WTC11 (cell line): Measurements from ENCODE around the gene TBC1D4. TPM values are rescaled to one million over a fixed set of nuclear protein-coding genes. Genes with fewer than 3 reads are reported as not detected.

Source experiments
- ATAC-seq: fragments of 200-7000 bp; cut with Tn5 transposase; 2 replicates; pipeline ENCODE4 v1.10.0; 2021; ENCODE audit warnings: mild to moderate bottlenecking, moderate library complexity
- CTCF ChIA-PET: fragments of 300-600 bp; sonication (Branson Sonifier 250); formaldehyde crosslinking; loops from one replicate; lab custom pipeline; 2021; ENCODE audit warnings: antibody characterized with exemption; lab: Charles Lee
- POLR2A ChIA-PET: fragments of 350-600 bp; sonication (Branson Sonifier 250); formaldehyde crosslinking; loops from one replicate; lab custom pipeline; 2021; ENCODE audit warnings: antibody characterized with exemption; lab: Charles Lee
- DNase-seq: peaks from one replicate; pipeline ENCODE4 v3.0.0; 2021; ENCODE audit warnings: low spot score
- H3K27ac Mint-ChIP-seq: 2 replicates; pipeline ENCODE4 v1.8.0; 2021; ENCODE audit warnings: mixed read lengths
- H3K27me3 Mint-ChIP-seq: 2 replicates; pipeline ENCODE4 v1.8.0; 2021; ENCODE audit warnings: low read depth, mild to moderate bottlenecking, moderate library complexity, mixed read lengths
- H3K36me3 Mint-ChIP-seq: 2 replicates; pipeline ENCODE4 v1.8.0; 2021; ENCODE audit warnings: mixed read lengths
- H3K4me1 Mint-ChIP-seq: 2 replicates; pipeline ENCODE4 v1.8.0; 2022; ENCODE audit warnings: mixed read lengths
- H3K4me3 Mint-ChIP-seq: 2 replicates; pipeline ENCODE4 v1.8.0; 2021; ENCODE audit warnings: mild to moderate bottlenecking, moderate library complexity, mixed read lengths
- H3K9me3 Mint-ChIP-seq: 2 replicates; pipeline ENCODE4 v1.8.0; 2021; ENCODE audit warnings: mixed read lengths
- CREM ChIP-seq: sonication (generic); formaldehyde crosslinking; IDR thresholded peaks from 2 replicates; pipeline ENCODE4 v1.8.1; 2022; ENCODE audit warnings: mild to moderate bottlenecking, missing genetic modification reagents, moderate library complexity
- ELF4 ChIP-seq: sonication (generic); formaldehyde crosslinking; IDR thresholded peaks from 2 replicates; pipeline ENCODE4 v1.8.1; 2022; ENCODE audit warnings: low read depth, mild to moderate bottlenecking, moderate library complexity, missing genetic modification reagents
- FOXJ3 ChIP-seq: sonication (generic); formaldehyde crosslinking; IDR thresholded peaks from 2 replicates; pipeline ENCODE4 v1.9.0; 2021; ENCODE audit warnings: missing genetic modification reagents, mild to moderate bottlenecking, borderline replicate concordance
- FOXK1 ChIP-seq: sonication (generic); formaldehyde crosslinking; IDR thresholded peaks from 2 replicates; pipeline ENCODE4 v1.8.0; 2022; ENCODE audit warnings: mild to moderate bottlenecking, moderate library complexity, missing genetic modification reagents
- GABPB1 ChIP-seq: sonication (generic); formaldehyde crosslinking; IDR thresholded peaks from 2 replicates; pipeline ENCODE4 v1.8.1; 2023; ENCODE audit warnings: mild to moderate bottlenecking, missing genetic modification reagents
- JUN ChIP-seq: sonication (generic); formaldehyde crosslinking; IDR thresholded peaks from 2 replicates; pipeline ENCODE4 v1.8.0; 2023; ENCODE audit warnings: mild to moderate bottlenecking, missing genetic modification reagents
- NR3C1 ChIP-seq: sonication (generic); formaldehyde crosslinking; conservative IDR thresholded peaks from 2 replicates; pipeline ENCODE4 v1.8.1; 2023; ENCODE audit warnings: low read depth, mild to moderate bottlenecking, missing genetic modification reagents
- OVOL2 ChIP-seq: fragments of 250-450 bp; sonication (Bioruptor Pico); IDR thresholded peaks from 2 replicates; pipeline ENCODE4 v1.9.0; 2021; ENCODE audit warnings: mild to moderate bottlenecking, borderline replicate concordance
- SMAD4 ChIP-seq: sonication (generic); formaldehyde crosslinking; IDR thresholded peaks from 2 replicates; pipeline ENCODE4 v1.8.0; 2022; ENCODE audit warnings: mild to moderate bottlenecking, missing genetic modification reagents
- TEAD1 ChIP-seq: sonication (generic); formaldehyde crosslinking; IDR thresholded peaks from 2 replicates; pipeline ENCODE4 v1.8.0; 2022; ENCODE audit warnings: mild to moderate bottlenecking, missing genetic modification reagents
- TEAD4 ChIP-seq: sonication (generic); formaldehyde crosslinking; IDR thresholded peaks from 2 replicates; pipeline ENCODE4 v1.8.0; 2022; ENCODE audit warnings: mild to moderate bottlenecking, missing genetic modification reagents
- ZNF121 ChIP-seq: sonication (generic); formaldehyde crosslinking; IDR thresholded peaks from 2 replicates; pipeline ENCODE4 v1.8.0; 2023; ENCODE audit warnings: missing genetic modification reagents
- ZNF138 ChIP-seq: sonication (generic); formaldehyde crosslinking; conservative IDR thresholded peaks from 2 replicates; pipeline ENCODE4 v1.8.1; 2022; ENCODE audit warnings: mild to moderate bottlenecking, moderate library complexity, missing genetic modification reagents
- ZNF232 ChIP-seq: sonication (generic); formaldehyde crosslinking; IDR thresholded peaks from 2 replicates; pipeline ENCODE4 v1.8.0; 2022; ENCODE audit warnings: mild to moderate bottlenecking, missing genetic modification reagents
- ZNF317 ChIP-seq: sonication (generic); formaldehyde crosslinking; IDR thresholded peaks from 2 replicates; pipeline ENCODE4 v1.8.1; 2023; ENCODE audit warnings: low read depth, mild to moderate bottlenecking, moderate library complexity, missing genetic modification reagents, borderline replicate concordance
- ZNF423 ChIP-seq: fragments of 250-450 bp; sonication (Bioruptor Pico); IDR thresholded peaks from 2 replicates; pipeline ENCODE4 v2.1.2; 2022; ENCODE audit warnings: mild to moderate bottlenecking, moderate library complexity
- ZNF671 ChIP-seq: fragments of 250-450 bp; sonication (Bioruptor Pico); IDR thresholded peaks from 2 replicates; pipeline ENCODE4 v1.8.0; 2021; ENCODE audit warnings: mild to moderate bottlenecking
- total RNA-seq: library from RNA; stranded (reverse); gene quantifications from 3 replicates; pipeline ENCODE4 v1.2.3, GENCODE V29; 2021
- TF ChIP-seq, protein P1 (sequence below): sonication (generic); formaldehyde crosslinking; IDR thresholded peaks from 2 replicates; pipeline ENCODE4 v1.8.0; 2023; ENCODE audit warnings: mild to moderate bottlenecking, missing genetic modification reagents
- TF ChIP-seq, protein P2 (sequence below): fragments of 250-450 bp; sonication (Bioruptor Pico); IDR thresholded peaks from 2 replicates; pipeline ENCODE4 v1.9.0; 2021; ENCODE audit warnings: mild to moderate bottlenecking
- TF ChIP-seq, protein P3 (sequence below): sonication (generic); formaldehyde crosslinking; IDR thresholded peaks from 2 replicates; pipeline ENCODE4 v1.8.1; 2023; ENCODE audit warnings: mild to moderate bottlenecking, missing genetic modification reagents
- TF ChIP-seq, protein P4 (sequence below): fragments of 250-450 bp; sonication (Bioruptor Pico); IDR thresholded peaks from 2 replicates; pipeline ENCODE4 v1.8.0; 2021; ENCODE audit warnings: mild to moderate bottlenecking
- TF ChIP-seq, protein P5 (sequence below): fragments of 250-450 bp; sonication (Bioruptor Pico); IDR thresholded peaks from 2 replicates; pipeline ENCODE4 v1.9.0; 2021; ENCODE audit warnings: mild to moderate bottlenecking
- TF ChIP-seq, protein P6 (sequence below): sonication (generic); formaldehyde crosslinking; IDR thresholded peaks from 2 replicates; pipeline ENCODE4 v1.8.1; 2023; ENCODE audit warnings: mild to moderate bottlenecking, missing genetic modification reagents, moderate library complexity
- TF ChIP-seq, protein P7 (sequence below): sonication (generic); formaldehyde crosslinking; conservative IDR thresholded peaks from 2 replicates; pipeline ENCODE4 v1.8.1; 2022; ENCODE audit warnings: mild to moderate bottlenecking, missing genetic modification reagents
- TF ChIP-seq, protein P8 (sequence below): sonication (generic); formaldehyde crosslinking; IDR thresholded peaks from 2 replicates; pipeline ENCODE4 v1.8.1; 2022; ENCODE audit warnings: mild to moderate bottlenecking, moderate library complexity, missing genetic modification reagents

Gene TBC1D4
- total RNA-seq, 1 experiment from 2014 or later: 37.1 TPM

DNA sequence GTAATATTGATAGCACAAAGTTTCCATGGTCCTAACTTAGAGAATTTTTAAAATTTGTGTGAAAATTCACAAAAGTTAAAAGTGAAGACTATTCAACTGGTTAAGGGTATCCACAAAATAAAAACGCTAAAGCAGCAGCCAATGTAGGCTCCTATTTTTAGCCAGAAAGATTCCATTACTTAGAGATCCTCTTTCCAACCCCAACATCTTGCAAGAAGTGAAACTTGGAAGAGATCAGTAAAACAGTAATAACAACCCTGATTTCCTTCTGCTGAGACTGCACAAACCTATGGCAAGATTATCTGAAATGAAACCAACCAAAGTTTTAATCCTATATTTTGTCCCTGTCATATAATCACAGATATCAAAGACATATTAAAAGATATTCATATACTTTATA, 8.5 kb downstream of the TBC1D4 start:
- no peak for DNase-seq
- H3K4me1 Mint-ChIP-seq: peaks cover 29% of the 10 kb centered on the region
- no peaks in the 10 kb centered on the region for H3K27me3 Mint-ChIP-seq
- H3K27ac Mint-ChIP-seq: no peak overlapping the region
- H3K9me3 Mint-ChIP-seq: peaks cover 6% of the 10 kb centered on the region
- no peak for TF ChIP-seq ZNF232 (CRISPR knock-in tag)
- no peak for TF ChIP-seq JUN (CRISPR knock-in tag)
- TF ChIP-seq, protein P1, sequence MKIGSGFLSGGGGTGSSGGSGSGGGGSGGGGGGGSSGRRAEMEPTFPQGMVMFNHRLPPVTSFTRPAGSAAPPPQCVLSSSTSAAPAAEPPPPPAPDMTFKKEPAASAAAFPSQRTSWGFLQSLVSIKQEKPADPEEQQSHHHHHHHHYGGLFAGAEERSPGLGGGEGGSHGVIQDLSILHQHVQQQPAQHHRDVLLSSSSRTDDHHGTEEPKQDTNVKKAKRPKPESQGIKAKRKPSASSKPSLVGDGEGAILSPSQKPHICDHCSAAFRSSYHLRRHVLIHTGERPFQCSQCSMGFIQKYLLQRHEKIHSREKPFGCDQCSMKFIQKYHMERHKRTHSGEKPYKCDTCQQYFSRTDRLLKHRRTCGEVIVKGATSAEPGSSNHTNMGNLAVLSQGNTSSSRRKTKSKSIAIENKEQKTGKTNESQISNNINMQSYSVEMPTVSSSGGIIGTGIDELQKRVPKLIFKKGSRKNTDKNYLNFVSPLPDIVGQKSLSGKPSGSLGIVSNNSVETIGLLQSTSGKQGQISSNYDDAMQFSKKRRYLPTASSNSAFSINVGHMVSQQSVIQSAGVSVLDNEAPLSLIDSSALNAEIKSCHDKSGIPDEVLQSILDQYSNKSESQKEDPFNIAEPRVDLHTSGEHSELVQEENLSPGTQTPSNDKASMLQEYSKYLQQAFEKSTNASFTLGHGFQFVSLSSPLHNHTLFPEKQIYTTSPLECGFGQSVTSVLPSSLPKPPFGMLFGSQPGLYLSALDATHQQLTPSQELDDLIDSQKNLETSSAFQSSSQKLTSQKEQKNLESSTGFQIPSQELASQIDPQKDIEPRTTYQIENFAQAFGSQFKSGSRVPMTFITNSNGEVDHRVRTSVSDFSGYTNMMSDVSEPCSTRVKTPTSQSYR (CRISPR knock-in tag): no peak
- TF ChIP-seq ZNF423 (CRISPR knock-in tag): no peak
- TF ChIP-seq, protein P2, sequence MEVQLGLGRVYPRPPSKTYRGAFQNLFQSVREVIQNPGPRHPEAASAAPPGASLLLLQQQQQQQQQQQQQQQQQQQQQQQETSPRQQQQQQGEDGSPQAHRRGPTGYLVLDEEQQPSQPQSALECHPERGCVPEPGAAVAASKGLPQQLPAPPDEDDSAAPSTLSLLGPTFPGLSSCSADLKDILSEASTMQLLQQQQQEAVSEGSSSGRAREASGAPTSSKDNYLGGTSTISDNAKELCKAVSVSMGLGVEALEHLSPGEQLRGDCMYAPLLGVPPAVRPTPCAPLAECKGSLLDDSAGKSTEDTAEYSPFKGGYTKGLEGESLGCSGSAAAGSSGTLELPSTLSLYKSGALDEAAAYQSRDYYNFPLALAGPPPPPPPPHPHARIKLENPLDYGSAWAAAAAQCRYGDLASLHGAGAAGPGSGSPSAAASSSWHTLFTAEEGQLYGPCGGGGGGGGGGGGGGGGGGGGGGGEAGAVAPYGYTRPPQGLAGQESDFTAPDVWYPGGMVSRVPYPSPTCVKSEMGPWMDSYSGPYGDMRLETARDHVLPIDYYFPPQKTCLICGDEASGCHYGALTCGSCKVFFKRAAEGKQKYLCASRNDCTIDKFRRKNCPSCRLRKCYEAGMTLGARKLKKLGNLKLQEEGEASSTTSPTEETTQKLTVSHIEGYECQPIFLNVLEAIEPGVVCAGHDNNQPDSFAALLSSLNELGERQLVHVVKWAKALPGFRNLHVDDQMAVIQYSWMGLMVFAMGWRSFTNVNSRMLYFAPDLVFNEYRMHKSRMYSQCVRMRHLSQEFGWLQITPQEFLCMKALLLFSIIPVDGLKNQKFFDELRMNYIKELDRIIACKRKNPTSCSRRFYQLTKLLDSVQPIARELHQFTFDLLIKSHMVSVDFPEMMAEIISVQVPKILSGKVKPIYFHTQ (CRISPR knock-in tag): no peak
- TF ChIP-seq SMAD4 (CRISPR knock-in tag): no peak
- no peak for TF ChIP-seq OVOL2 (CRISPR knock-in tag)
- TF ChIP-seq ZNF121: no peak
- TF ChIP-seq, protein P3, sequence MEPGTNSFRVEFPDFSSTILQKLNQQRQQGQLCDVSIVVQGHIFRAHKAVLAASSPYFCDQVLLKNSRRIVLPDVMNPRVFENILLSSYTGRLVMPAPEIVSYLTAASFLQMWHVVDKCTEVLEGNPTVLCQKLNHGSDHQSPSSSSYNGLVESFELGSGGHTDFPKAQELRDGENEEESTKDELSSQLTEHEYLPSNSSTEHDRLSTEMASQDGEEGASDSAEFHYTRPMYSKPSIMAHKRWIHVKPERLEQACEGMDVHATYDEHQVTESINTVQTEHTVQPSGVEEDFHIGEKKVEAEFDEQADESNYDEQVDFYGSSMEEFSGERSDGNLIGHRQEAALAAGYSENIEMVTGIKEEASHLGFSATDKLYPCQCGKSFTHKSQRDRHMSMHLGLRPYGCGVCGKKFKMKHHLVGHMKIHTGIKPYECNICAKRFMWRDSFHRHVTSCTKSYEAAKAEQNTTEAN: no peak
- TF ChIP-seq FOXJ3 (CRISPR knock-in tag): no peak
- TF ChIP-seq, protein P4, sequence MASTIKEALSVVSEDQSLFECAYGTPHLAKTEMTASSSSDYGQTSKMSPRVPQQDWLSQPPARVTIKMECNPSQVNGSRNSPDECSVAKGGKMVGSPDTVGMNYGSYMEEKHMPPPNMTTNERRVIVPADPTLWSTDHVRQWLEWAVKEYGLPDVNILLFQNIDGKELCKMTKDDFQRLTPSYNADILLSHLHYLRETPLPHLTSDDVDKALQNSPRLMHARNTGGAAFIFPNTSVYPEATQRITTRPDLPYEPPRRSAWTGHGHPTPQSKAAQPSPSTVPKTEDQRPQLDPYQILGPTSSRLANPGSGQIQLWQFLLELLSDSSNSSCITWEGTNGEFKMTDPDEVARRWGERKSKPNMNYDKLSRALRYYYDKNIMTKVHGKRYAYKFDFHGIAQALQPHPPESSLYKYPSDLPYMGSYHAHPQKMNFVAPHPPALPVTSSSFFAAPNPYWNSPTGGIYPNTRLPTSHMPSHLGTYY (CRISPR knock-in tag): no peak
- TF ChIP-seq ZNF317 (CRISPR knock-in tag): no peak
- TF ChIP-seq, protein P5, sequence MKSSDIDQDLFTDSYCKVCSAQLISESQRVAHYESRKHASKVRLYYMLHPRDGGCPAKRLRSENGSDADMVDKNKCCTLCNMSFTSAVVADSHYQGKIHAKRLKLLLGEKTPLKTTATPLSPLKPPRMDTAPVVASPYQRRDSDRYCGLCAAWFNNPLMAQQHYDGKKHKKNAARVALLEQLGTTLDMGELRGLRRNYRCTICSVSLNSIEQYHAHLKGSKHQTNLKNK (CRISPR knock-in tag): no peak
- TF ChIP-seq, protein P6, sequence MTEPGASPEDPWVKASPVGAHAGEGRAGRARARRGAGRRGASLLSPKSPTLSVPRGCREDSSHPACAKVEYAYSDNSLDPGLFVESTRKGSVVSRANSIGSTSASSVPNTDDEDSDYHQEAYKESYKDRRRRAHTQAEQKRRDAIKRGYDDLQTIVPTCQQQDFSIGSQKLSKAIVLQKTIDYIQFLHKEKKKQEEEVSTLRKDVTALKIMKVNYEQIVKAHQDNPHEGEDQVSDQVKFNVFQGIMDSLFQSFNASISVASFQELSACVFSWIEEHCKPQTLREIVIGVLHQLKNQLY: no peak
- H3K36me3 Mint-ChIP-seq: no peaks in the 10 kb centered on the region
- ChIA-PET POLR2A (no interaction called here), CTCF (no interaction called here)
- no peak for ATAC-seq
- no peak overlapping the region for H3K4me3 Mint-ChIP-seq

DNA sequence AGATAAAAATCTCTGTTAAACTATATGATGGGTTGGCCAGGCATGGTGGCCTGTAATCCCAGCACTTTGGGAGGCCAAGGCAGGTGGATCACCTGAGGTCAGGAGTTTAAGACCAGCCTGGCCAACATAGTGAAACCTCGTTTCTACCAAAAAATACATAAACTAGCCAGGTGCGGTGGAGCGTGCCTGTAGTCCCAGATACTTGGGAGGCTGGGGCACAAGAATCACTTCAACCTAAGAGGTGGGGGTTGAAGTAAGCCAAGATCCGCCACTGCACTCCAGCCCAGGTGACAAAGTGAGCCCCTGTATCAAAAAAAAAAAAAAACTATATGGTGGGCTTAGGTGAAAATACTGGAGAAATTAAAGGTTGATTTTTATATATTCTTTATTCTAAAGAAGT, 11.3 kb downstream of the TBC1D4 start:
- ChIA-PET CTCF (interaction anchor here (2.6 kb wide), 1 partner anchor 11 kb away, joined by 16 read pairs; the partner anchor contains the start of gene TBC1D4), POLR2A (no interaction called here)
- DNase-seq: no peak
- no peak overlapping the region for H3K27ac Mint-ChIP-seq
- H3K4me3 Mint-ChIP-seq: no peak overlapping the region
- ATAC-seq: no peak
- no peaks in the 10 kb centered on the region for H3K27me3 Mint-ChIP-seq
- H3K9me3 Mint-ChIP-seq: peaks cover 14% of the 10 kb centered on the region
- peaks cover 6% of the 10 kb centered on the region for H3K36me3 Mint-ChIP-seq
- H3K4me1 Mint-ChIP-seq: peaks cover 19% of the 10 kb centered on the region
- no peak for TF ChIP-seq CREM
- TF ChIP-seq ELF4 (CRISPR knock-in tag): no peak
- no peak for TF ChIP-seq NR3C1 (CRISPR knock-in tag)
- no peak for TF ChIP-seq GABPB1 (CRISPR knock-in tag)
- TF ChIP-seq ZNF138 (CRISPR knock-in tag): no peak
- TF ChIP-seq ZNF317 (CRISPR knock-in tag): no peak
- TF ChIP-seq, protein P7, sequence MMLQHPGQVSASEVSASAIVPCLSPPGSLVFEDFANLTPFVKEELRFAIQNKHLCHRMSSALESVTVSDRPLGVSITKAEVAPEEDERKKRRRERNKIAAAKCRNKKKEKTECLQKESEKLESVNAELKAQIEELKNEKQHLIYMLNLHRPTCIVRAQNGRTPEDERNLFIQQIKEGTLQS (CRISPR knock-in tag): no peak
- TF ChIP-seq TEAD4: no peak
- no peak for TF ChIP-seq TEAD1 (CRISPR knock-in tag)
- TF ChIP-seq ZNF671 (CRISPR knock-in tag): no peak
- TF ChIP-seq FOXK1 (CRISPR knock-in tag): no peak
- TF ChIP-seq, protein P5 (CRISPR knock-in tag): no peak
- TF ChIP-seq, protein P8, sequence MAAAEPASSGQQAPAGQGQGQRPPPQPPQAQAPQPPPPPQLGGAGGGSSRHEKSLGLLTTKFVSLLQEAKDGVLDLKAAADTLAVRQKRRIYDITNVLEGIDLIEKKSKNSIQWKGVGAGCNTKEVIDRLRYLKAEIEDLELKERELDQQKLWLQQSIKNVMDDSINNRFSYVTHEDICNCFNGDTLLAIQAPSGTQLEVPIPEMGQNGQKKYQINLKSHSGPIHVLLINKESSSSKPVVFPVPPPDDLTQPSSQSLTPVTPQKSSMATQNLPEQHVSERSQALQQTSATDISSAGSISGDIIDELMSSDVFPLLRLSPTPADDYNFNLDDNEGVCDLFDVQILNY (CRISPR knock-in tag): no peak
